ENCODE measurements around the gene MAPKAPK2. TPM values are rescaled to one million over a fixed set of nuclear protein-coding genes. Genes with fewer than 3 reads are reported as not detected.

Gene MAPKAPK2
- polyA plus RNA-seq, 3 donors: 1.6 to 56.9 (median 2.2) TPM

DNA sequence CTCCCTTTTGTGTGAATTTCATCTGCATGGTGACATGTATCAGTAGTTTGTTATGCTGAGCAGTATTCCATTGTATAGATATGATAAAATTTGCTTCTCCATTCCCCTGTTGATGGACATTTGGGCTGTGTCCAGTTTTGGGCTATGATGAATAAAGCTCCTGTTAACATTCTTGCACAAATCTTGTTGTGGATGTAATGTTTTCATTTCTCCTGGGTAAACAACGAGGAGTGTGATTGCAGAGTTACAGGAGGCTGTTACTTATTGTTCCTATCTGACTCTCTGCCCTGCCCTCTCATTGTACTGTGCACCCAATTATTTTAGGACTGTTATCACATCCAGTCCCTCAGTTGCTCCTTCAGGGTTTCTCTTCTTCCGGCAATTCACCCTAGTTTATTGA is 24.2 kb downstream of the MAPKAPK2 start:
- Mint-ChIP-seq H3K27ac (peak overlapping the region in 1 of 7 donors; percentile 17), H3K36me3 (peaks cover 5 to 29% of the 10 kb centered on the region in 2 donors), H3K4me1 (peaks cover 88% of the 10 kb centered on the region), H3K4me3 (no peak overlapping the region), H3K9me3 (peaks cover 0 to 2% (median 0%) of the 10 kb centered on the region in 7 donors), H3K27me3 (ENCODE audit: low read depth in 3 of 3) (peaks cover 0 to 1% (median 0%) of the 10 kb centered on the region in 3 donors)
- no peak overlapping the region for H3K9ac ChIP-seq (ENCODE audit: insufficient read depth, low read length, poor library complexity, severe bottlenecking)
- peaks cover 100% of the 10 kb centered on the region for H4K20me1 ChIP-seq (ENCODE audit: insufficient read depth, low read length)
- peaks cover 54 to 81% of the 10 kb centered on the region in 2 donors for H3K4me1 ChIP-seq (ENCODE audit: control insufficient read depth in 1 of 2, insufficient read depth in 2 of 2, low read length in 2 of 2)
- no peaks in the 10 kb centered on the region for H3K27me3 ChIP-seq (ENCODE audit: control insufficient read depth in 2 of 2, insufficient read depth in 2 of 2, low read length in 2 of 2)
- TF ChIP-seq CTCF (IDR thresholded peaks at IDR 0.05): no peak
- H3K36me3 ChIP-seq (replicated peaks in 1 of 2; ENCODE audit: control insufficient read depth in 1 of 2, insufficient read depth in 2 of 2, low read length in 2 of 2): no peaks in the 10 kb centered on the region
- WGBS (ENCODE audit: insufficient coverage): no CpG with 5 or more reads among the region's 2 CpGs
- no peak overlapping the region for H3K27ac ChIP-seq (ENCODE audit: low read depth in 1 of 2, low read length in 2 of 2)
- H3K79me2 ChIP-seq (ENCODE audit: insufficient read depth, low read length): peaks cover 100% of the 10 kb centered on the region
- no peaks in the 10 kb centered on the region for H3K9me3 ChIP-seq (replicated peaks in 1 of 2; ENCODE audit: control insufficient read depth in 1 of 2, insufficient read depth in 1 of 2, low read length in 2 of 2)
- H2AFZ ChIP-seq (ENCODE audit: insufficient read depth, low read depth, low read length, poor library complexity, severe bottlenecking): no peak overlapping the region
- no peak for DNase-seq
- intact Hi-C loops (cut with micrococcal nuclease): no loop called here
- H3K4me2 ChIP-seq (replicated peaks; ENCODE audit: extremely low read depth, low read length, poor library complexity, severe bottlenecking): no peak overlapping the region
- H3K4me3 ChIP-seq (replicated peaks in 1 of 3; ENCODE audit: low read depth in 2 of 3, low read length in 3 of 3): no peak overlapping the region

GRCh38 chr1:206709322-206709721 is 24.6 kb downstream of the MAPKAPK2 start:
- intact Hi-C loops (cut with micrococcal nuclease): no loop called here
- peaks cover 88% of the 10 kb centered on the region for H3K4me1 Mint-ChIP-seq
- H3K79me2 ChIP-seq (ENCODE audit: insufficient read depth, low read length): peaks cover 100% of the 10 kb centered on the region
- H3K4me1 ChIP-seq (ENCODE audit: control insufficient read depth in 1 of 2, insufficient read depth in 2 of 2, low read length in 2 of 2): peaks cover 55 to 81% of the 10 kb centered on the region in 2 donors
- no peak overlapping the region for H3K4me3 ChIP-seq (replicated peaks in 1 of 3; ENCODE audit: low read depth in 2 of 3, low read length in 3 of 3)
- H3K27me3 ChIP-seq (ENCODE audit: control insufficient read depth in 2 of 2, insufficient read depth in 2 of 2, low read length in 2 of 2): no peaks in the 10 kb centered on the region
- no peaks in the 10 kb centered on the region for H3K36me3 ChIP-seq (replicated peaks in 1 of 2; ENCODE audit: control insufficient read depth in 1 of 2, insufficient read depth in 2 of 2, low read length in 2 of 2)
- H2AFZ ChIP-seq (ENCODE audit: insufficient read depth, low read depth, low read length, poor library complexity, severe bottlenecking): no peak overlapping the region
- no peak overlapping the region for H3K4me2 ChIP-seq (replicated peaks; ENCODE audit: extremely low read depth, low read length, poor library complexity, severe bottlenecking)
- peaks cover 0 to 1% (median 0%) of the 10 kb centered on the region in 3 donors for H3K27me3 Mint-ChIP-seq (ENCODE audit: low read depth in 3 of 3)
- H3K4me3 Mint-ChIP-seq: no peak overlapping the region
- no peaks in the 10 kb centered on the region for H3K9me3 ChIP-seq (replicated peaks in 1 of 2; ENCODE audit: control insufficient read depth in 1 of 2, insufficient read depth in 1 of 2, low read length in 2 of 2)
- peaks cover 100% of the 10 kb centered on the region for H4K20me1 ChIP-seq (ENCODE audit: insufficient read depth, low read length)
- H3K27ac ChIP-seq (ENCODE audit: low read depth in 1 of 2, low read length in 2 of 2): no peak overlapping the region
- DNase-seq: no peak
- no peak for TF ChIP-seq CTCF (IDR thresholded peaks at IDR 0.05)
- WGBS (ENCODE audit: insufficient coverage): no CpG with 5 or more reads among the region's 4 CpGs
- peaks cover 0 to 2% (median 0%) of the 10 kb centered on the region in 7 donors for H3K9me3 Mint-ChIP-seq
- H3K36me3 Mint-ChIP-seq: peaks cover 5 to 25% of the 10 kb centered on the region in 2 donors
- H3K9ac ChIP-seq (ENCODE audit: insufficient read depth, low read length, poor library complexity, severe bottlenecking): no peak overlapping the region
- H3K27ac Mint-ChIP-seq: peak overlapping the region in 1 of 7 donors; percentile 17

Data from CD14-positive monocyte (primary cell).